HEK293T (cell line): ENCODE results near the gene ZNF805.

Experiments used
- ARNT ChIP-seq: fragments of 450-650 bp; IDR thresholded peaks from 2 replicates; pipeline ENCODE4 v1.6.1; 2017; ENCODE audit warnings: mild to moderate bottlenecking
- BHLHE40 ChIP-seq: fragments of 450-650 bp; IDR thresholded peaks from 2 replicates; pipeline ENCODE4 v1.6.1; 2016; ENCODE audit warnings: mild to moderate bottlenecking, moderate library complexity, borderline replicate concordance
- FOXK2 ChIP-seq: fragments of 450-650 bp; IDR thresholded peaks from 2 replicates; pipeline ENCODE4 v1.6.1; 2016; ENCODE audit warnings: mild to moderate bottlenecking
- HDGF ChIP-seq: fragments of 450-650 bp; IDR thresholded peaks from 2 replicates; pipeline ENCODE4 v1.6.1; 2017; ENCODE audit warnings: antibody characterized with exemption, borderline replicate concordance
- SP1 ChIP-seq: fragments of 450-650 bp; IDR thresholded peaks from 2 replicates; pipeline ENCODE4 v1.6.1; 2017
- SUZ12 ChIP-seq: fragments of 450-650 bp; IDR thresholded peaks from 2 replicates; pipeline ENCODE4 v1.6.1; 2016; ENCODE audit warnings: mild to moderate bottlenecking
- TARDBP ChIP-seq: fragments of 450-650 bp; IDR thresholded peaks from 2 replicates; pipeline ENCODE4 v1.6.1; 2016
- ZNF384 ChIP-seq: fragments of 450-650 bp; IDR thresholded peaks from 2 replicates; pipeline ENCODE4 v1.6.1; 2016

DNA sequence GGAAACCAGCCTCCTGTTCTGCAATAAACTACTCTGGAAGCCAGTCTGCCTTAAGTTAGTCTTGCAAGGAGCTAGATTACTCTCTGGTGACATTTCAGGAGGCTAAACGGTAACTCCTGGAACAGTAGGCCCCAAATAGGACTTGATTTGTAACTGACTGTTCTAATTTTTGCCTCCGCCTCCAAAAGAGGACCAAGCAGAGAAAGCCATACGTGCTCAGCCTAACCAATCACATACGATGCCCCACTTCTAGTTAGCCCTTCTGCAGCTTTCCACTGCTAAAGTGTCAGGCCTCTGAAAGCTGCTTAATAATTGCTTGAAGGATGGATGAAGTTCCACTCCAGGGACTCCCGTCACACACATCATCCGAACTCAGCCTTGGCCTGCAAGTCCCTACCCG, 744 bp downstream of the ZNF805 start:
- TF ChIP-seq SP1 (no peak), TARDBP (no peak), BHLHE40 (no peak), HDGF (no peak), ZNF384 (no peak), SUZ12 (no peak), FOXK2 (no peak), ARNT (no peak)
